Caki2 (cell line): ENCODE data around the gene ANK3. TPM values are rescaled to one million over a fixed set of nuclear protein-coding genes. Genes with fewer than 3 reads are reported as not detected.

Experiments used
- DNase-seq: peaks from one replicate; pipeline ENCODE4 v3.0.0-alpha.2; 2015; ENCODE audit warnings: low read depth
- in situ Hi-C: cut with HindIII; loops from 2 replicates; pipeline ENCODE4 v1.10.0; 2016; ENCODE audit warnings: low sequenced_read_pairs, low pct_unique_long_range_greater_than_20kb, mixed read lengths
- total RNA-seq: library from RNA; depleted of rRNA; stranded (reverse); fragments of >200 nt; shearing (Covaris generic); gene quantifications from 2 replicates; pipeline ENCODE4 v1.2.3, GENCODE V29; 2014; ENCODE audit warnings: low replicate concordance

The ANK3 gene
- total RNA-seq, 1 experiment from 2014 or later = 14.2 TPM

DNA sequence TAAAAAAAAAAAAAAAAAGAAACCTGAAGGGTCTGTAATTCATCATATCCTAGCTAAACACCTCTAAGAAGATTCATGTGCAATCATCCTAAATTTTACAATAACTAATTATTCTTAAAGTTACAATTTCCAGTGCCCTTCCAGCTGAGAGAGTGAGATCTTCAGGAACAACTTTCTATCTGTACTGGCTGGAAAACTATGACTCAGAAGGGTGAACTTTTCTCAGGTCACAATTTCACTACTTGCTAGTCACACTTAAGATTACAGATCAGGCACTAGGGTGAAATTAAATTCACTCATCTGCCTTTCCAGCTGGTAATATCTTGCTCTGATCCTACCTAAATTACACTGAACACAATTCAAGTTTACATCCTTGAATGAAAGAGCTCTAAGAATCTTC, 158.8 kb downstream of the ANK3 start:
- in situ Hi-C loops = no loop called here
- no peak for DNase-seq

- in situ Hi-C loops = no loop called here
- no peak for DNase-seq
Measured at GRCh38 chr10:60224066-60224705, 165.5 kb downstream of the ANK3 start.

- no peak for DNase-seq
- in situ Hi-C loops = no loop called here
Measured at GRCh38 chr10:60222047-60222446, 167.6 kb downstream of the ANK3 start.

DNA sequence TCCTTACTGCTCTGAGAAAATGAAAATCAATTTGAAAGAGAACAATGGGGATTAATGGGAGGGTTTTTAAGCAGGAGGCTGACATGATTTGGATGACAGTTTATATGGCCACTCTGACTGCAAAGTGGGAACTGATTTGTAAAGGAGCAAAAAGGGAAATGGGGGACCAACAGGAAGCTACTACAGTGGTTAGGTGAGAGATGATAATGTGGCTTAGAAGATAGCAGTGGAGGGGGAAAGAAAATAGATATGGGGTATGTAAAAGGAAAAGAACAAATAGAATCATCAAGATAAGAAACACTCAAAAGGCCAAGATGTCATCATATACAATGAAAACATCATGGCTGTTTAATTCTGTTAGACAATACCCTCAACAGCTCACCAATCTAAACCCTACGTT, 177.5 kb downstream of the ANK3 start:
- in situ Hi-C loops = no loop called here
- DNase-seq = no peak

- DNase-seq = no peak
- in situ Hi-C loops = no loop called here
Measured at GRCh38 chr10:60209874-60210570, 179.7 kb downstream of the ANK3 start.

GRCh38 chr10:60208676-60209269, 180.9 kb downstream of the ANK3 start:
- peak; percentile 41 for DNase-seq
- in situ Hi-C loops = no loop called here

GRCh38 chr10:60207894-60208293, 181.8 kb downstream of the ANK3 start:
- in situ Hi-C loops = no loop called here
- no peak for DNase-seq

DNA sequence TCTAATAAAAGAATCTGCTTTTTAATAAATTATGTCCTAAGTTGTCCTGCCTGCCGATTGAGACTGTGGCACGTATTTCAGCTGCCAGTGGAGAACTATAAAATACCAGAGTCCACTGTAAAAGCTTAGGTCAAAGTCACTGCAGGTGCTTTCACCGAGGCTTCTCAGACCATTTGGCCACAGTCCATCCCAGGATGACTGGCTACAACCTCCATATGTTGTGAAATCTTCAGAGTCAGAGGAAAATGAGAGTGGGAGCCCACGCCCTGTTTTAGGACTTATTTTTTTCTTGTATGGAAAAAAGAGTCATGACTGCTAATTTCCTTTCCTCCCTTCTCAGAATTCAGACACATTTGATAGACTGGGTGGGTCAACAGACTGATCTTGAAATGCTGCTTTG, 182.9 kb downstream of the ANK3 start:
- in situ Hi-C loops = no loop called here
- DNase-seq = no peak

GRCh38 chr10:60205741-60206140, 183.9 kb downstream of the ANK3 start:
- in situ Hi-C loops = no loop called here
- DNase-seq = no peak

- peak; percentile 6 for DNase-seq
- in situ Hi-C loops = no loop called here
Measured at GRCh38 chr10:60203993-60204618, 185.6 kb downstream of the ANK3 start.

- DNase-seq = no peak
- in situ Hi-C loops = no loop called here
Measured at GRCh38 chr10:60200682-60201053, 189.0 kb downstream of the ANK3 start.

DNA sequence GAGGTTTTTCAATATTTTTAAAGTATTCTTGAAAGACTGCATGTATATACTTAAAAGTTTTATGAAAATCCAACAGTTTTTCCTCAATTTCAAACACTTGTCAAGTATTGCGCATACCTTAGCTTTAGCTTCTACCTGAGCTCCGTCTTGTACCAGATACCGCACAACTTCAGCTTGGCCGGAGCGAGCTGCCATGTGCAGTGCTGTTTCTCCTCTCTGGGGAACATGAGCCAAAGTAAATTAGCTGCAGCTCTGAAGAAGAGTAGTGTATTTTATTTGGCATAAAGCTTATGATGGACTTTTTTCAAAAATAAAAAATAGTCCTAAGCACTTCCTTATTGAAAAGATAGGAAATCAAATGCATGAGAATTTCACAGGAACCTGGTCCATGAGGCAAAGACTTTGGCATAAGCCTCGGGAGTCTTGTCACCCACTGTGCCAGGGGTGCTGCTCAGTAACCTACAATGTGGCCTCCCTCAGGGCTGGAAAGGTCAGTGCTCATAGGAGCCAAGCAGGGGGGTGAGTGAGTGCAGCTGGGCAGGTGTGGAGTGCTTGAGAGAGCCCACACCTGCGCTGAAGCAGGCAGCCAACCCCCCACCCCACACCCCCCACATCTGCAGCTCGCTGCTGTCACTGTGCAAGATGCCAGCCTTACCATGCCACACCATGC, 189.5 kb downstream of the ANK3 start:
- DNase-seq = no peak
- in situ Hi-C loops = no loop called here

DNA sequence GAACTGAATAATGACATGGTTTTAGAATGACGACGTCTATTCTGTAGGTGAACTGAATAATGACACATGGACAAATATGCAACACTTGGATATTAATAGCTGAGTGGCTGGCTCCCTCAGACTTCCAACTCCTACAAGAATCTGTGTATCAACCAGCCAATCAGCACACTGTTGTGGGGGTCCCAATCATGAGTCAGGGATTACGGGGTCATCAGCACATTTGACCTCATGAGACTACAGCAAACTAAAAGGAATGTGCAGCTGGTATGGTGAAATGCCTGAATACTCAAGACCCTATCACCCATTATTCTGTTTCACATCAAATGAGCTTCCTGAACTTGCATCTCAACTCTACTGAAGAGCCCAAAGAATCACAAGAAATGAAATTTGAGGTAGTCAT, 192.5 kb downstream of the ANK3 start:
- in situ Hi-C loops = no loop called here
- DNase-seq = no peak

GRCh38 chr10:60194421-60194820, 195.3 kb downstream of the ANK3 start:
- no peak for DNase-seq
- in situ Hi-C loops = no loop called here

DNA sequence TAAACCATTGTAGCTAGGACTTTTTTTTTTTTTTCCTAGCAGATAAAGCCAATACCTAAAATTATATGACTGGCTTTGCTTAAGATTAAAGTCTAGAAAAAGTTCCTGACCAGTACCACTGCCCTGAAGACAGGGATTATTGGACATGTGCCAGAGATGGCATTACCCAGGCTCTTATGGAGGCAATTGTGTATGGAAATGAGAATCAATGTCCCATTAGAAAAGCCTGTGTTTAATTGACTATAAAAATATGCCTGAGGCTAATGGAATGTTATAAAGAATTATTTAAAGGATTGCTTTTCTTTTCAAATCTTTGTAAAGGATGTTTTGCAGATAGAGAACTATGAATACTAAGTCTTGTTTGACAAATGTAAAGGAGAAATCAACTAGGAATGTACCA, 196.7 kb downstream of the ANK3 start:
- no peak for DNase-seq
- in situ Hi-C loops = no loop called here

DNA sequence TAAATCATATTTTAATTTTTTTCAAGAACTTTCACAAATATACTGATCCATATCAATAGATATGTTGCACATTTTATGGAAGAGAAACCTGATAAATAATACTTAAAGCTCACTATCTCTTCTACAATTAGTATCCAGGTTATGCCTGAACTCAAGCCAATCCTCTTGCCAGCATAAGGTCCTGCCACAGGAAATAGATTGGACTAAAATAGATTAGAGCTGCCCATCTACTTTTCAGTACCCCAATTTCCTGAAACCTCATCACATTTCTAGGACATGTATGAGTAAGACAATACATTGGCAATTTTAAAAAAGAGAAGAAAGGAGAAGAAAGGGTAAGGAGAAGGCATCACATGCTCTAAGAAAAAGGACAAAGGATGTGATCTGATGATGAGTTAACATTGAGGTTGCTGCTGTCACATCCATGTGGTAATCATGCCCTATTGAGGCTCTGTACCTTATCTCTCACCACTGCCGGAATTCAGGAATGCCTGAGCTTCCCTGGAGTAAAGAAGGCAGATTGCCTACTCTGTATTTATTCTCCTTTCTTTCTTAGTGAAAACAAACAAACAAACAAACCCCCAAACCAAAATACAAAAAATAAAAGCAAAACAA, 199.7 kb downstream of the ANK3 start:
- no peak for DNase-seq
- in situ Hi-C loops = no loop called here

DNA sequence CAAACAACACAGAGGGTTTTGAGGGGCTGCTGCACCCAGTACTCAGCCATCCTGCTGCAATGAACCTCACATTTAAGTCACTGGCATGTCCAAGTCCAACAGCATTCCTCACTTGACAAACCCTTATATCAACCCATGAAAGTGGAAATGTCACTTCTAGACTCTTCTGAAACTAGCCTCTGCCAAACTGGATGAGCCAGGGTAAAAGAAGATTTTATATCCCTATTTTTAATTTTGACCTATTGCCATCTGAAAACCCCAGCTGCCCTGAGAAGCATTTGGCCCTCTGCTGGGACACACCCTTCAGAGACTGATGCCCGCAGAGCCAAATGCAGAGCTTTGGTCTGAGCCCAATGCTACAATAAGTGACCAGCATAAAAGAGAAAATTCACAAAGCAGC, 201.1 kb downstream of the ANK3 start:
- DNase-seq = no peak
- in situ Hi-C loops = no loop called here

DNA sequence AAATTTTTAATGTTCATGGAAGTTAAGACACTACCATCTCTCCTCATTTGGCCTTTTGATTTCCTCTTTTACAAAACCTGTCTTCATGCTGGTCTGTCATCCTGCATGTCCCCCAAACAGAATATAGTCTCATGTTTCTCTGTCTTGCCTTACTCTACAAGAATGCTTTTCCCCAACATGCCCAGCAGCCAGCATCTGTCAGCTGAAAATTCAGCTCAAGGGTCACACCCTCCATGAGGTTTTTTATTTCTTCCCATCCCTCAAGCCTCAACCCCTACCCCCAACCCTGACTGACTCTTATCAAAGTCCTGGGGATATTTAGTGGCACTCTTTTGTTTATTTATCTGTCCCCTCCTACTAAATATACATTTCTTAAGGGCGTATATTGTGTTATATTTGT, 202.0 kb downstream of the ANK3 start:
- in situ Hi-C loops = no loop called here

More for the DNA sequence above, 202.0 kb downstream of the ANK3 start:
- DNase-seq = no peak
